Breast epithelium (tissue), 4 donors: ENCODE results near the gene MAB21L2. TPM values are rescaled to one million over a fixed set of nuclear protein-coding genes. Genes with fewer than 3 reads are reported as not detected.
"Not testable (repeated sequence)": the region's sequence is repeated elsewhere in the genome, so short reads cannot be mapped to it uniquely, and the experiment has no call there.

Experiments used
- DNase-seq, 2 donors: peaks; one replicate each; pipeline ENCODE4 v3.0.0-alpha.2; 2019; ENCODE audit warnings: low spot score in 2 of 2
- H3K27ac ChIP-seq, 2 donors: fragments of 200-600 bp; sonication (generic) in 1 of 2; one replicate each; pipeline ENCODE4 v1.5.1; 2016 to 2019; ENCODE audit warnings: mild to moderate bottlenecking in 1 of 2
- H3K27me3 ChIP-seq, 2 donors: fragments of 200-600 bp; sonication (generic) in 1 of 2; one replicate each; pipeline versions ENCODE4 v1.5.1 to v1.6.0; 2017 to 2019; ENCODE audit warnings: control low read depth in 1 of 2, mild to moderate bottlenecking in 1 of 2
- H3K36me3 ChIP-seq: fragments of 200-600 bp; one replicate; pipeline ENCODE4 v1.5.1; 2019
- H3K4me1 ChIP-seq, 2 donors: fragments of 200-600 bp; sonication (generic); one replicate each; pipeline ENCODE4 v1.5.1; 2016 to 2019; ENCODE audit warnings: control low read depth in 1 of 2
- H3K4me3 ChIP-seq, 3 donors: fragments of 200-600 bp; sonication (generic); 1 replicate in 2 of 3; 2 replicates in 1 of 3; pipeline ENCODE4 v1.5.1; 2016 to 2019; ENCODE audit warnings: mild to moderate bottlenecking in 3 of 3, moderate library complexity in 2 of 3
- H3K9me3 ChIP-seq, 2 donors: fragments of 200-600 bp; sonication (generic) in 1 of 2; one replicate each; pipeline ENCODE4 v1.5.1; 2016 to 2019; ENCODE audit warnings: control low read depth in 1 of 2
- CTCF ChIP-seq, 3 donors: fragments of 450-650 bp; IDR thresholded peaks; one replicate each; pipeline ENCODE4 v1.5.1; 2016 to 2017; ENCODE audit warnings: antibody characterized with exemption in 3 of 3, mild to moderate bottlenecking in 3 of 3, moderate library complexity in 3 of 3
- POLR2A ChIP-seq: fragments of 450-650 bp; IDR thresholded peaks from one replicate; pipeline ENCODE4 v1.6.1; 2016; ENCODE audit warnings: antibody characterized with exemption, mild to moderate bottlenecking, moderate library complexity
- POLR2AphosphoS5 ChIP-seq, 3 donors: sonication (generic); formaldehyde crosslinking; IDR thresholded peaks; one replicate each; pipeline ENCODE4 v1.6.1; 2017; ENCODE audit warnings: antibody characterized with exemption in 3 of 3
- intact Hi-C: fragments of 100-400 bp; cut with DNase I; formaldehyde crosslinking; loops from one replicate; pipeline ENCODE4 v1.15.1; 2023; ENCODE audit warnings: low total_unique reads
- total RNA-seq, 3 donors: library from RNA; depleted of rRNA; stranded (reverse); fragments of >200 nt; gene quantifications; one replicate each; pipeline ENCODE4 v1.1.0, GENCODE V29; 2016

MAB21L2 gene
- total RNA-seq, 3 donors from 2014 or later: 0.15 TPM; not detected in 2

- no peak for TF ChIP-seq POLR2A
- no peak for TF ChIP-seq CTCF (IDR thresholded peaks at IDR 0.05)
- TF ChIP-seq POLR2AphosphoS5 (IDR thresholded peaks at IDR 0.05): no peak
- intact Hi-C loops: no loop called here
Measured at GRCh38 chr4:150540959-150541360, 41.0 kb upstream of the MAB21L2 start.

GRCh38 chr4:150541681-150542080 is 40.3 kb upstream of the MAB21L2 start:
- intact Hi-C loops: no loop called here
- no peaks in the 10 kb centered on the region for H3K4me1 ChIP-seq
- no peaks in the 10 kb centered on the region for H3K36me3 ChIP-seq
- no peak overlapping the region for H3K27ac ChIP-seq
- H3K27me3 ChIP-seq: no peaks in the 10 kb centered on the region
- H3K4me3 ChIP-seq: no peak overlapping the region
- DNase-seq: no peak
- H3K9me3 ChIP-seq: peaks cover 0 to 5% of the 10 kb centered on the region in 2 donors
- TF ChIP-seq CTCF (IDR thresholded peaks at IDR 0.05) (no peak), POLR2AphosphoS5 (IDR thresholded peaks at IDR 0.05) (no peak), POLR2A (no peak)

More at GRCh38 chr4:150540959-150541360, 41.0 kb upstream of the MAB21L2 start:
- H3K4me1 ChIP-seq: no peaks in the 10 kb centered on the region
- H3K27ac ChIP-seq: no peak overlapping the region
- no peak overlapping the region for H3K4me3 ChIP-seq
- H3K36me3 ChIP-seq: no peaks in the 10 kb centered on the region
- no peak for DNase-seq
- H3K27me3 ChIP-seq: no peaks in the 10 kb centered on the region
- peaks cover 0 to 5% of the 10 kb centered on the region in 2 donors for H3K9me3 ChIP-seq

- Histone ChIP-seq H3K9me3 (no peaks in the 10 kb centered on the region), H3K4me3 (no peak overlapping the region), H3K4me1 (no peaks in the 10 kb centered on the region), H3K27ac (no peak overlapping the region), H3K27me3 (no peaks in the 10 kb centered on the region), H3K36me3 (no peaks in the 10 kb centered on the region)
- intact Hi-C loops: no loop called here
- no peak for TF ChIP-seq POLR2AphosphoS5 (IDR thresholded peaks at IDR 0.05)
- no peak for TF ChIP-seq POLR2A
- DNase-seq: no peak
Measured at GRCh38 chr4:150543042-150543441, 38.9 kb upstream of the MAB21L2 start.

- Histone ChIP-seq H3K27ac (no peak overlapping the region), H3K4me1 (no peaks in the 10 kb centered on the region), H3K4me3 (no peak overlapping the region), H3K36me3 (no peaks in the 10 kb centered on the region), H3K27me3 (no peaks in the 10 kb centered on the region), H3K9me3 (no peaks in the 10 kb centered on the region)
- intact Hi-C loops: no loop called here
- TF ChIP-seq POLR2AphosphoS5 (IDR thresholded peaks at IDR 0.05) (no peak), POLR2A (no peak), CTCF (IDR thresholded peaks at IDR 0.05) (no peak)
- no peak for DNase-seq
Measured at GRCh38 chr4:150546286-150546685, 35.7 kb upstream of the MAB21L2 start.

- H3K4me3 ChIP-seq: no peak overlapping the region
- no peaks in the 10 kb centered on the region for H3K9me3 ChIP-seq
- no peak for TF ChIP-seq POLR2AphosphoS5 (IDR thresholded peaks at IDR 0.05)
- no peak for DNase-seq
- intact Hi-C loops: no loop called here
- H3K4me1 ChIP-seq: no peaks in the 10 kb centered on the region
- H3K36me3 ChIP-seq: no peaks in the 10 kb centered on the region
- H3K27me3 ChIP-seq: no peaks in the 10 kb centered on the region
- no peak overlapping the region for H3K27ac ChIP-seq
Measured at GRCh38 chr4:150547154-150547838, 34.7 kb upstream of the MAB21L2 start.

GRCh38 chr4:150557811-150558210 is 24.1 kb upstream of the MAB21L2 start:
- H3K4me3 ChIP-seq, DNase-seq, intact Hi-C loops, H3K9me3 ChIP-seq, H3K36me3 ChIP-seq, H3K27ac ChIP-seq, H3K4me1 ChIP-seq, H3K27me3 ChIP-seq: not testable (repeated sequence)
